GM18511 (cell line): Measurements from ENCODE around the gene MSRB3.
"Not testable (repeated sequence)": the region's sequence is repeated elsewhere in the genome, so short reads cannot be mapped to it uniquely, and the experiment has no call there.

ENCODE experiments used
- ATAC-seq: cut with Tn5 transposase; IDR thresholded peaks from one replicate; pipeline ENCODE4 v1.9.1; 2021; ENCODE audit warnings: mild to moderate bottlenecking, moderate library complexity; ENCODE audit not compliant: unreplicated experiment

MSRB3 gene

GRCh38 chr12:65287426-65287825, 8.9 kb downstream of the MSRB3 start:
- no peak for ATAC-seq

- ATAC-seq: no peak
Measured at GRCh38 chr12:65292241-65292640, 13.8 kb downstream of the MSRB3 start.

GRCh38 chr12:65293735-65294134, 15.3 kb downstream of the MSRB3 start:
- no peak for ATAC-seq

GRCh38 chr12:65294641-65295262, 16.3 kb downstream of the MSRB3 start:
- ATAC-seq: no peak

GRCh38 chr12:65296508-65297265, 18.2 kb downstream of the MSRB3 start:
- ATAC-seq: no peak

GRCh38 chr12:65300097-65300496, 21.6 kb downstream of the MSRB3 start:
- no peak for ATAC-seq

GRCh38 chr12:65300679-65301349, 22.3 kb downstream of the MSRB3 start:
- no peak for ATAC-seq

- ATAC-seq: no peak
Measured at GRCh38 chr12:65302891-65303290, 24.4 kb downstream of the MSRB3 start.

GRCh38 chr12:65305346-65305950, 27.0 kb downstream of the MSRB3 start:
- no peak for ATAC-seq

GRCh38 chr12:65306366-65307168, 28.1 kb downstream of the MSRB3 start:
- ATAC-seq: no peak

- ATAC-seq: no peak
Measured at GRCh38 chr12:65307169-65307501, 28.7 kb downstream of the MSRB3 start.

GRCh38 chr12:65308006-65308405, 29.5 kb downstream of the MSRB3 start:
- ATAC-seq: no peak

- ATAC-seq: no peak
Measured at GRCh38 chr12:65308601-65309071, 30.2 kb downstream of the MSRB3 start.

- ATAC-seq: no peak
Measured at GRCh38 chr12:65311260-65311659, 32.8 kb downstream of the MSRB3 start.

- no peak for ATAC-seq
Measured at GRCh38 chr12:65313719-65314317, 35.3 kb downstream of the MSRB3 start.

- not testable (repeated sequence) for ATAC-seq
Measured at GRCh38 chr12:65315238-65315637, 36.8 kb downstream of the MSRB3 start.

- no peak for ATAC-seq
Measured at GRCh38 chr12:65318186-65318685, 39.8 kb downstream of the MSRB3 start.

- no peak for ATAC-seq
Measured at GRCh38 chr12:65319688-65320200, 41.3 kb downstream of the MSRB3 start.

- ATAC-seq: no peak
Measured at GRCh38 chr12:65323070-65323469, 44.6 kb downstream of the MSRB3 start.

- ATAC-seq: no peak
Measured at GRCh38 chr12:65324056-65324455, 45.6 kb downstream of the MSRB3 start.
